Activated naive CD4-positive, alpha-beta T cell treated with anti-CD3 and anti-CD28 coated beads for 36 hours (primary cell): ENCODE results near the gene KIFBP. TPM values are rescaled to one million over a fixed set of nuclear protein-coding genes. Genes with fewer than 3 reads are reported as not detected.
"Not testable (repeated sequence)": the region's sequence is repeated elsewhere in the genome, so short reads cannot be mapped to it uniquely, and the experiment has no call there.

Source experiments
- CTCF ChIA-PET: fragments of 350-600 bp; sonication (Branson Sonifier 250); formaldehyde crosslinking; loops from one replicate; lab custom pipeline; 2021; ENCODE audit warnings: antibody characterized with exemption; lab: Charles Lee
- DNase-seq: peaks from one replicate; pipeline ENCODE4 v3.0.0-alpha.2; 2020
- H3K27ac Mint-ChIP-seq: one replicate; pipeline ENCODE4 v1.8.0; 2021; ENCODE audit warnings: mild to moderate bottlenecking, mixed read lengths
- H3K27me3 Mint-ChIP-seq: one replicate; pipeline ENCODE4 v1.8.0; 2021; ENCODE audit warnings: low read depth, mixed read lengths
- H3K36me3 Mint-ChIP-seq: one replicate; pipeline ENCODE4 v1.8.0; 2021; ENCODE audit warnings: low read depth, mixed read lengths
- H3K4me1 Mint-ChIP-seq: one replicate; pipeline ENCODE4 v1.8.0; 2021; ENCODE audit warnings: low read depth, mixed read lengths
- H3K4me3 Mint-ChIP-seq: one replicate; pipeline ENCODE4 v1.8.0; 2021; ENCODE audit warnings: mild to moderate bottlenecking, moderate library complexity, mixed read lengths
- H3K9me3 Mint-ChIP-seq: one replicate; pipeline ENCODE4 v1.8.0; 2021; ENCODE audit warnings: mixed read lengths
- intact Hi-C: fragments of 100-400 bp; cut with micrococcal nuclease; formaldehyde crosslinking; loops from one replicate; pipeline ENCODE4 v1.15.1; 2023
- total RNA-seq, 2 experiments: library from RNA; stranded (reverse); gene quantifications; one replicate each; pipeline ENCODE4 v1.2.3, GENCODE V29; 2021

Gene KIFBP
- 10 to 100 TPM; 10.1 to 10.6 TPM for total RNA-seq

DNA sequence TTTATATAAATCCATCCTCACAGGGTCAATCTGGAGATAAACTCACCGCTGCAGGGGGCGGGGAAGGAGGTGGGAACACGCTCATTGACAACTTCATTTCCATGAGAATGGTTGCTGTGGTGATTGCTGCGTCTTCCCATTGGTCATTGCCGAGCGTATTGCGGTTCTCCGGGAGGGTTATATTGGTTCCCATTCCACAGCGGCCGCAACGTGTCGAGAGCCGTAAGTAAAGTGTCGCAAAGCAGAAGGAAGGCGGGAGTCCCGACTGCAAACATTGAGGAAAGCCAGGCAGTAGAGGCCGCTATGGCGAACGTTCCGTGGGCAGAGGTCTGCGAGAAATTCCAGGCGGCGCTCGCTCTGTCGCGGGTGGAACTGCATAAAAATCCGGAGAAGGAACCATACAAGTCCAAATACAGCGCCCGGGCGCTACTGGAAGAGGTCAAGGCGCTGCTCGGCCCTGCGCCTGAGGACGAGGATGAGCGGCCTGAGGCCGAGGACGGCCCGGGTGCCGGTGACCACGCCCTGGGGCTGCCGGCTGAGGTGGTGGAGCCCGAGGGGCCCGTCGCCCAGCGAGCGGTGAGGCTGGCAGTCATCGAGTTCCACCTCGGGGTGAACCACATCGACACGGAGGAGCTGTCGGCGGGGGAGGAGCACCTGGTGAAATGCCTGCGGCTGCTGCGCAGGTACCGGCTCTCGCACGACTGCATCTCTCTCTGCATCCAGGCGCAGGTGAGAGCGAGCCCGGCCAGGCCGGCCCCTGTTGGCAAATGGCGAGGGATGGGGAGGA, at the start of gene KIFBP:
Gene KIFBP, plus strand, starts transcription at position 274 of the 787 bp plus-strand sequence. Its CDS starts 30 bp downstream, at position 304.
- Mint-ChIP-seq H3K4me1 (peaks cover 44% of the 10 kb centered on the region), H3K4me3 (peak within 1 kb of the TSS; percentile 98), H3K27ac (peak within 1 kb of the TSS; percentile 92), H3K9me3 (no peaks in the 10 kb centered on the region), H3K27me3 (no peaks in the 10 kb centered on the region), H3K36me3 (peaks cover 18% of the 10 kb centered on the region)
- CTCF ChIA-PET = interaction anchor here (0.6 to 1.4 kb wide), 6 partner anchors 20 to 227 kb away, joined by 3 to 5 read pairs (median 3); partner anchors contain the start of gene DDX21
- peak; percentile 94 for DNase-seq
- intact Hi-C loops = loop anchor here (1.0 to 5.0 kb wide), 7 partner anchors 32 to 420 kb away; partner anchors contain the start of genes DDX21 and SUPV3L1

DNA sequence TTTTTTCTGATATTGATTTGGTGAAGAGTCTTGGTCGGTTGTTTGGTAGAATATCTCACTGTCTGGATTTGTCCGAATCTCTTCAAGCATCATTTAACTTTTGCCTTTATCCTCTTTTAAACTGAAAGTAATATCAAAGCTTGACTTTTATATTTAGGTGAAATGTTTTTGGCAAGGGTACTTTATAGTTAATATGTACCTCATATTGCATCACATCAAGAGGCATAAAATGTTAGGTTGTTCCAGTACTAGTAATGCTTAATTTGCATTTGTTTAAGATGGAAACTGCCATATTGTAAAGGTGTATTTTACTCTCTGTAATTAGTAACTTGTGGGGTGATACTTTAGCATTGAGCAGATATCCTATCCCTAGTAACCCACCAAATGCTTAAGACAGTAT, 49.7 kb upstream of the KIFBP start:
- H3K27ac Mint-ChIP-seq = peak overlapping the region; percentile 15
- no peak for DNase-seq
- H3K36me3 Mint-ChIP-seq = peaks cover 24% of the 10 kb centered on the region
- H3K4me1 Mint-ChIP-seq = peaks cover 11% of the 10 kb centered on the region
- no peak overlapping the region for H3K4me3 Mint-ChIP-seq
- H3K9me3 Mint-ChIP-seq = no peaks in the 10 kb centered on the region
- intact Hi-C loops = no loop called here
- no peaks in the 10 kb centered on the region for H3K27me3 Mint-ChIP-seq
- CTCF ChIA-PET = no interaction called here

DNA sequence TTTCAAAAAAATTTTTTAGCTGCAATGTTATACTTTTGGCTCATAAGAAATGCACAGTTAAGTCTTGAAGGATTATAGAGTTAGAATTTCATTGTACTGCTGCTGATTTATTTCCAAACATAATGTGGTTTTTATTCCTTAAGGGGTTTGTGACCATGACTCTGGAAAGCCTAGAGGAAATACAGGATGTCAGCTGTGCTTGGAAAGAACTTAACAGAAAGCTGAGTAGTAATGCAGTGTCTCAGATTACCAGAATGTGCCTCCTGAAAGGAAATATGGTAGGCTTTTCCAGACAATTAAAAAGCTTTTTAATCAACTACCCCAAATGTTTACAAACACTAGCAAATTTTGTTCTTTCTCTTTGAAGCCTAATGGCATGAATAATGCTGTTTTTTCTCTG, 47.7 kb upstream of the KIFBP start:
- H3K27me3 Mint-ChIP-seq, H3K4me3 Mint-ChIP-seq, H3K4me1 Mint-ChIP-seq, H3K27ac Mint-ChIP-seq, intact Hi-C loops, H3K9me3 Mint-ChIP-seq, DNase-seq: not testable (repeated sequence)
- peaks cover 22% of the 10 kb centered on the region for H3K36me3 Mint-ChIP-seq
- CTCF ChIA-PET = interaction anchor here (0.6 to 2.2 kb wide), 2 partner anchors 15 to 230 kb away, joined by 3 to 5 read pairs; partner anchors contain the start of gene DDX21

GRCh38 chr10:68950598-68950997, 38.0 kb upstream of the KIFBP start:
- intact Hi-C loops = no loop called here
- CTCF ChIA-PET = no interaction called here
- Mint-ChIP-seq H3K9me3 (no peaks in the 10 kb centered on the region), H3K36me3 (peaks cover 19% of the 10 kb centered on the region), H3K4me3 (no peak overlapping the region), H3K27me3 (no peaks in the 10 kb centered on the region), H3K4me1 (peaks cover 10% of the 10 kb centered on the region), H3K27ac (no peak overlapping the region)
- DNase-seq = no peak

- H3K27ac Mint-ChIP-seq = peak overlapping the region; percentile 33
- no peaks in the 10 kb centered on the region for H3K9me3 Mint-ChIP-seq
- peak overlapping the region; percentile 68 for H3K4me3 Mint-ChIP-seq
- peaks cover 39% of the 10 kb centered on the region for H3K36me3 Mint-ChIP-seq
- no peak for DNase-seq
- intact Hi-C loops = loop anchor here (1.0 to 5.0 kb wide), 2 partner anchors 168 to 437 kb away; no protein-coding TSS in a partner anchor
- CTCF ChIA-PET = interaction anchor here (0.6 to 1.9 kb wide), 9 partner anchors 26 to 224 kb away, joined by 3 to 10 read pairs (median 4); no protein-coding TSS in a partner anchor
- peaks cover 35% of the 10 kb centered on the region for H3K4me1 Mint-ChIP-seq
- H3K27me3 Mint-ChIP-seq = no peaks in the 10 kb centered on the region
Observed at GRCh38 chr10:68954904-68955303, 33.7 kb upstream of the KIFBP start.

DNA sequence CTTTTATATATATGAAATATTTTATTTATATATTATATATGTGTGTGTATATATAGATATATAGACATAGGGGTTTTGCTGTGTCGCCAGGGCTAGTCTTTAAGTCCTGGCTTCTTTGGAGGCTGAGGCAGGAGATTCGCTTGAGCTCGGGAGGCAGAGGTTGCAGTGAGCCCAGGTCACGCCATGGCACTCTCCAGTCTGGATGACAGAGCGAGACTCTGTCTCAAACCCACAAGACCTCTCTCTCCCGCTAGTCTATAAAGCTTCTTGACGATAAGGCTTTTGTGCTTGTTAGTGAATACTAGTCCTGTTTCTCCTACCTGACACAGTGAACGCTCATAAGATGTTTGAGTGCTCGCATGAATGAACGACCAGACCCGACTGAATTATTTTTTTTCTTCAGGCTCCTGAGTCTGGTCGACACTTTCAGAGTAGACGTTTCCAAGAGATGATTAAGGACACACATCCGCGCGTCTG, 33.2 kb upstream of the KIFBP start:
- Mint-ChIP-seq H3K27ac (peak overlapping the region; percentile 100), H3K4me1 (peaks cover 39% of the 10 kb centered on the region), H3K9me3 (no peaks in the 10 kb centered on the region), H3K4me3 (peak overlapping the region; percentile 100), H3K27me3 (no peaks in the 10 kb centered on the region), H3K36me3 (peaks cover 42% of the 10 kb centered on the region)
- intact Hi-C loops = loop anchor here (1.0 to 5.0 kb wide), 2 partner anchors 168 to 437 kb away; no protein-coding TSS in a partner anchor
- CTCF ChIA-PET = interaction anchor here (0.6 to 1.9 kb wide), 11 partner anchors 14 to 225 kb away, joined by 3 to 10 read pairs (median 4); no protein-coding TSS in a partner anchor
- DNase-seq = no peak

GRCh38 chr10:68955832-68956532, 32.6 kb upstream of the KIFBP start, which contains the start of gene DDX21:
Gene DDX21, plus strand, starts transcription at chr10:68956170. Its CDS starts 56 bp downstream, at chr10:68956226.
- CTCF ChIA-PET = interaction anchor here (0.6 to 1.9 kb wide), 12 partner anchors 14 to 225 kb away, joined by 3 to 10 read pairs (median 4); no protein-coding TSS in a partner anchor
- peak; percentile 94 for DNase-seq
- H3K4me3 Mint-ChIP-seq = peak within 1 kb of the TSS; percentile 100

DNA sequence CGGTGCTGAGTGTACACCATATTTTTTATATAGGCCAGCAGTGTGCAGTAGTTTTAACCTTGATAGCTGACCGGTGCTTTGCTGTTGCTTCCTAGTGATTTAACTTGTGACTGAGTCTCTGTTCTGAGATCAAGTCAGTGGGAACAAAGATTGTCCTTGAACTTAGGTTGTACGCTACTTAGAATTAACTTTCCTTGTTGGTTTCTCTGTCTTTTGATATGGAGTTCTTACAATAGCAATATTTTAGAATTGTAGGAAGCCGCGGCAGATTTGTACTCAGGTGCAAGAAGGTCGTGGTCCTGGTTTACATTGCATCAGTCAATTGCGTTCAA, 31.4 kb upstream of the KIFBP start:
- peak overlapping the region; percentile 100 for H3K4me3 Mint-ChIP-seq
- intact Hi-C loops = loop anchor here (1.0 to 5.0 kb wide), 5 partner anchors 40 to 435 kb away; partner anchors contain the start of gene SUPV3L1
- H3K9me3 Mint-ChIP-seq = no peaks in the 10 kb centered on the region
- DNase-seq = no peak
- H3K36me3 Mint-ChIP-seq = peaks cover 55% of the 10 kb centered on the region
- H3K27me3 Mint-ChIP-seq = no peaks in the 10 kb centered on the region
- CTCF ChIA-PET = interaction anchor here (0.6 kb wide), 1 partner anchor 186 kb away, joined by 6 read pairs; no protein-coding TSS in a partner anchor
- H3K4me1 Mint-ChIP-seq = peaks cover 54% of the 10 kb centered on the region
- H3K27ac Mint-ChIP-seq = peak overlapping the region; percentile 100

More at GRCh38 chr10:68955832-68956532, 32.6 kb upstream of the KIFBP start, which contains the start of gene DDX21:
- Mint-ChIP-seq H3K36me3 (peaks cover 45% of the 10 kb centered on the region), H3K27ac (peak within 1 kb of the TSS; percentile 100), H3K4me1 (peaks cover 44% of the 10 kb centered on the region), H3K27me3 (no peaks in the 10 kb centered on the region), H3K9me3 (no peaks in the 10 kb centered on the region)
- intact Hi-C loops = loop anchor here (1.0 to 5.0 kb wide), 9 partner anchors 32 to 452 kb away; partner anchors contain the start of genes CCAR1, DDX50 and KIFBP

DNA sequence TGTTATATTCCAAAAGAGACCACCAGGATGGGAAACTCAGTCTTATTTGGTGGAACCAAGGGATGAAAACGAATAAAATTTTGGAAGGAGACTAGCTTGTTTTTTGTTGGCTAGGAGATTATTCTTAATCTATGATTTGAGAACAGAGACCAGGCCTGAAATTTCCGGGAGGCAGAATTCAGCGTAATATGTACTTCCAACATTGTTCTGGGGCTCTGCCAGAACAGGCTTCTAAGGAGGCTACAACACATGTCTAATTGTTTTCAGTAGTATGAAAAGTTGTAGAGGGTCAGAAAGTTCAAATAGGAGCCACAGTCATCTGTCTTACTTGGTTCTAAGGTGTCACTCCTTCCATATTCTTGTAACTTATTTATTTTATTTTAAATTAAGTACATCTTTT, 30.9 kb upstream of the KIFBP start:
- intact Hi-C loops = loop anchor here (1.0 to 5.0 kb wide), 5 partner anchors 39 to 435 kb away; partner anchors contain the start of gene SUPV3L1
- H3K27me3 Mint-ChIP-seq = no peaks in the 10 kb centered on the region
- H3K9me3 Mint-ChIP-seq = no peaks in the 10 kb centered on the region
- CTCF ChIA-PET = no interaction called here
- H3K27ac Mint-ChIP-seq = peak overlapping the region; percentile 100
- H3K36me3 Mint-ChIP-seq = peaks cover 55% of the 10 kb centered on the region
- peaks cover 55% of the 10 kb centered on the region for H3K4me1 Mint-ChIP-seq
- H3K4me3 Mint-ChIP-seq = peak overlapping the region; percentile 100
- no peak for DNase-seq

DNA sequence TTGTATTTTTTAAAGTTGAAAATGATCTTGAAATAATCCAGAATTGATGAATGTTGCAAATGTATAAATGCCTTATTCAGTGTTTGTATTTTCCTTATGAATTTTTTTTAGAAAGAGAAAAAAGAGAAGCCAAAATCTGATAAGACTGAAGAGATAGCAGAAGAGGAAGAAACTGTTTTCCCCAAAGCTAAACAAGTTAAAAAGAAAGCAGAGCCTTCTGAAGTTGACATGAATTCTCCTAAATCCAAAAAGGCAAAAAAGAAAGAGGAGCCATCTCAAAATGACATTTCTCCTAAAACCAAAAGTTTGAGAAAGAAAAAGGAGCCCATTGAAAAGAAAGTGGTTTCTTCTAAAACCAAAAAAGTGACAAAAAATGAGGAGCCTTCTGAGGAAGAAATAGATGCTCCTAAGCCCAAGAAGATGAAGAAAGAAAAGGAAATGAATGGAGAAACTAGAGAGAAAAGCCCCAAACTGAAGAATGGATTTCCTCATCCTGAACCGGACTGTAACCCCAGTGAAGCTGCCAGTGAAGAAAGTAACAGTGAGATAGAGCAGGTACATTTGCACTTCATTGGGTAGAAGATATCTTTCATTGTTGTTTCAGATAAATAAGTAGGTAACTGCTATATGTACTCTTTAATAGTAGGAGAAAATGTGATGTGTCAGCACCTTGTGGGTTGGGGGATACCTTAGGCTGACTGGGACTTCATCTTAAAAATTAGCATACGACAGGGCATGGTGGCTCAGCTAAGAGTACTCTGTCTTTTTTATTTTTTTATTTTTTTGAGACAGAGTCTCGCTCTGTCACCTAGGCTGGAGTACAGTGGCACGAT, 28.7 kb upstream of the KIFBP start:
- Mint-ChIP-seq H3K9me3 (no peaks in the 10 kb centered on the region), H3K4me1 (peaks cover 52% of the 10 kb centered on the region), H3K27me3 (no peaks in the 10 kb centered on the region), H3K27ac (peak overlapping the region; percentile 76), H3K36me3 (peaks cover 60% of the 10 kb centered on the region), H3K4me3 (peak overlapping the region; percentile 19)
- intact Hi-C loops = loop anchor here (5.0 kb wide), 1 partner anchor 432 kb away; no protein-coding TSS in a partner anchor
- DNase-seq = no peak
- CTCF ChIA-PET = interaction anchor here (0.6 to 1.1 kb wide), 5 partner anchors 11 to 159 kb away, joined by 3 to 5 read pairs (median 3); no protein-coding TSS in a partner anchor

GRCh38 chr10:68963151-68963550, 25.5 kb upstream of the KIFBP start:
- no peaks in the 10 kb centered on the region for H3K27me3 Mint-ChIP-seq
- intact Hi-C loops = loop anchor here (2.0 kb wide), 1 partner anchor 16 kb away; no protein-coding TSS in a partner anchor
- H3K4me3 Mint-ChIP-seq = no peak overlapping the region
- H3K4me1 Mint-ChIP-seq = peaks cover 41% of the 10 kb centered on the region
- peaks cover 69% of the 10 kb centered on the region for H3K36me3 Mint-ChIP-seq
- no peaks in the 10 kb centered on the region for H3K9me3 Mint-ChIP-seq
- DNase-seq = no peak
- CTCF ChIA-PET = no interaction called here
- no peak overlapping the region for H3K27ac Mint-ChIP-seq
